T-helper 9 cell (primary cell): ENCODE results near the gene DPYD.

Experiments
- DNase-seq: peaks from one replicate; pipeline ENCODE4 v3.0.0-alpha.2; 2020

The DPYD gene

DNA sequence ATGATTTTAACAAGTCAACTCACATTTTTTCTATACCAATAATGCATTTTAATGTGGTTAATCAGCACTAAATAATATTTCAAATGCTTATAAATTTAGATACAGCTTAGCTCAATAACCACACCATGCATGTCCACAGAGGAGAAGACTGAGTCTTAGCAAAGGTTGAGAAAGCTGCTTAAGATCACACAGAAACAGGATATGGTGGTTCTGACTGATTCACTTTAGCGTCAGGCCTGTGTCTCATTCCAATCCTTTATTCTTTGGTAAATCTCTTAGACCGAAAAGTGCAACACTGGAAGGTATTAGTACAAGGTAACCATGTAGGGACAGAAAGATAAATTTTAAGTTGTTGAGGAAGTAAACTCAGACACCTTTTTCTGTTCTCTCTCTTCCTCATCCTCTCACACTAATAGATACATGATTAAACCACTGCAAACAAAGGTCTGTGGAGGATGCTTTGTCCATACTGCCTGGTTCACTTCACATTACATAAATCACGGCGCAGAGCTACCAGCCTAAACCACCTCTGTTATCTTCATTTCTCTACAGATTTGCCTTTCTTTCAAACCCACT lies 139.0 kb downstream of the DPYD start:
- no peak for DNase-seq

DNA sequence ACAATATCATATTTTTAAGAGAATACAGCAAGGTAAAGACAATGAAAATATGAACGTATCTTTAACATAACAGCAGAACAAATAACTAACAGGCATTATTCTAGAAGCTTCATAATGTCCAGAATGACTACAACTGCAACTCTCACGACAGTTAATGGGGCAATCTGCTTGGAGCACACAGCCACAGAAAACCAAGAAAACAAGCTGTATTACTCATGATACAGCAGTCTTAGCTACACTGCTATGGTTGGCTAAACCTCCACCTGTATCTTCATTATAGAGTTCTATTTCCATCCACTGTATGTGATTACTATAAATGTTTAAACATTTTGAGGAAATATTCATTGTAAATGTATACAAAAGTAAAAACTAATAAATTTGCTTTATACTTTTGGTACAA lies 139.9 kb downstream of the DPYD start:
- no peak for DNase-seq

DNA sequence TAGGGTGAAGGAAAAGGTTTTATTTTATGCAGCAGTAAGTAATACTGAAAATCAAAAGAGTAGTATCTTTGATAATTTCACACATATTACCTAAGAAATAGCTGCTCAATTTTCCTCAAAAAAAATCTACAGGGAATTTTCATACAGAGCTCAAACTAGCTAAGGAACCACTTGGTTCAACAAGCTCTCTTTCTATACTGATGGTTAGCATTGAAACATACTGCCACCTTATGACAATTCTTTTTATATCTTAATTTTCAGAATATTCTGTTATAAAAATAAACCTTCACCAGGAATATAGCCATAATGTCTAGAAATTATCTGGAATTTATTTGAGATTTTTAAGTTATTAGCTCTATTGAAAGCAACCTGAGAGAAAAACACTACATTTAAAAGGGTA lies 142.1 kb downstream of the DPYD start:
- DNase-seq: no peak

DNA sequence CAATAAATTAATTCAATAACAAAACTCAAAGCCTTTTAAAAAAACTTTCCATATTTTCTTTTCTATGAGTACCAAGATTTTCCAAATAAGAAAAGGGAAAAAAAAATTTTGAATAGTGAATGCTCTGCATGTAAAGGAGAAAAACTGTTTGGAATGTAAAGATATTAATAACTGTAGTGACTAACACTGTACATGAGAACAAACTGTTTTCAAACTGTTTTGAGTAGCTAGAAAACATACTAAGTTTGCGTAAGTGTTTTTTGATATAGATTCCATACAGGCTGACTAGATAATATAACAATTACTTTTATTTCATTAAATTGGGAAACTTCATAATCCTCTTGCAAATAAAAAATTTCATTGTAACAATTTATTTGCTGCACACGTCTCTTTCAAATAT lies 150.5 kb downstream of the DPYD start:
- DNase-seq: no peak

DNA sequence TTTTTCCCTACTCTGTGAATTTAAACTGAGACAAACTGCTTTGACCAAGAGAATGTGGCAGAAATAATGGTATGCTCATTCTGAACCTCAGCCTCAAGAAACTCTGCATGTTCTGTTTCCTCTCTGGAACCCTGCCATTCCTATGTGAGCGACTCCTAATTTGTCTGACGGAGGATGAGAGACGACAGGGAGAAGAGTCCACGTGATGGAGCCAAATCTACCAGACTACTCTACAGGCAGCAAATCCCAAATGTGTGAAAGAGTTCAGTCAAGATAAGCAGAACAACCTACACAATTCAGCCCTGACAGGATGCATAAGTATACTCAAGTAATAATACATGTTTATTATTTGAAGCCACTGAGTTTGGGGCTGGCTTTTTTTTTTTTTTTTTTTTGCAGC lies 153.5 kb downstream of the DPYD start:
- DNase-seq: no peak

DNA sequence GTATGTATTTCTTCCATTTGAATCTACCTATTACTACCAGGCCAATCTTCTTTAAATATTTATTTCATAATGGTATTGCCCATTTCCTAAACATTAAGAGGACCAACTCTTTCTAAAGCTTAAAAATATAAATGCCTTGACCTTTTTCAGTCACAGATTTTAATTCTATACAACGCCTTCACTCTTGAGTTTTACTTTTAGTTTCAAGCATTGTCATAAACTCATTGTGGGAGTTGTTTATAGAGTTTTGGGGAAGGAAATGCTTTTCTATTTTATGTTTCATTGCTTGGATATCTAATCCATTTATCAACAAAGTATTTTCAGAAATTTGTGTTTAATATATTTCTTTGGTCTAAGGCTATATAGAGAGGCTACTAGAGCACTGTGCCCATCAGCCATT lies 155.8 kb downstream of the DPYD start:
- DNase-seq: no peak

DNA sequence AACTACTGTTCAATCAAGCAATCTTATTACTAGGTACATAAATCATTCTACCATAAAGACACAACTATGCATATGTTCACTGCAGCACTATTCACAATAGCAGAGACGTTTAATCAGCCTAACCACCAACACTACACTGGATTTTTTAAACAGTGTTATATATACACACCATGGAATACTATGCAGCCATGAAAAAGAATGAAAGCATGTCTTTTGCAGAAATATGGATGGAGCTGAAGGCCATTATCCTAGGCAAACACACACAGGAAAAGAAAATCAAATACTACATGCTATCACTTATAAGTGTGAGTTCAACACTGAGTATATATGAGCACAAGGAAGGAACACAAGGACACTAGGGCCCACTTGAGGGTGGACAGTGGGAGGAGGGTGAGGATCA lies 159.2 kb downstream of the DPYD start:
- no peak for DNase-seq

DNA sequence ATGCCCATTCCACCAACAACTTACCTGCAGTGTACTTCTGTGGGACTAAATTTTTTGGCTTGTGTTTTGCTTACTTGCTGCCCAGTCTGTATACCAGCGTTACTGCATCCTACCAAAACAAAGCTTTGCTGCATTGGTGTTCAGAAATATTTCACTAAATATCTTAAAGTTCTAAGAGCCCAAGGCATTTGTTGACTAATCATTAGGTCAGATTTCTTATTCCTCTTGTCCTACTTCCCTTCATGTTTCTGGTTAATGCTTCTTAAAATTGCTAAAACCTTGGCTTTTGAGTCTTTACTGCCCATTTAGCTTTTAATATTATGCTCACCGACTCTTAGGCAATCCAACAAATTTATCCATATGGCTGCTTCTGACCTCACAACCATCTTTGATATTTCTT lies 161.8 kb downstream of the DPYD start:
- DNase-seq: no peak

DNA sequence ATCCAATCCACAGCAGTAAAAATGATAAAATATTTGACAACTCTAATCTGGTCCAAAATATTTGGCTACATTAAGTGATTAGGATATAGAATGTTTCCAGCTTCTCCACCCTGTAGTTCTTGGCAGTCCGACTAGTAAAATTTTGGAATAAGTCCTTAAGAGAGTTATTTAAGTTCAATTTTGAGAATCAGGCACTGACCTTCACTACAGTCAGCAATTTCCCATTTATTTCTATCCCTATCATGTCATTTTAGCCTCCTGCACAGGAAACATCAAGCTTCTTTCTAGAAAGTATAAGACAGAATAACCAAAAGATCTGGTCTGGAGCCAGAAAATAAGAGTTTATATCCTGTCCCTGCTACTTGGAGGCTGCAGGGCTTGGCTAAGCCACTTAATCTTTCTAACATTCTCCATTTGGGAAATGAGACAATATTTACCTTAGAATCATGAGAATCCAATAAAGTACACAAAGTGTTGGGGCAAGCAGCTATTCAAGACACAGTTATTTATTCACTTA lies 162.2 kb downstream of the DPYD start:
- DNase-seq: no peak

DNA sequence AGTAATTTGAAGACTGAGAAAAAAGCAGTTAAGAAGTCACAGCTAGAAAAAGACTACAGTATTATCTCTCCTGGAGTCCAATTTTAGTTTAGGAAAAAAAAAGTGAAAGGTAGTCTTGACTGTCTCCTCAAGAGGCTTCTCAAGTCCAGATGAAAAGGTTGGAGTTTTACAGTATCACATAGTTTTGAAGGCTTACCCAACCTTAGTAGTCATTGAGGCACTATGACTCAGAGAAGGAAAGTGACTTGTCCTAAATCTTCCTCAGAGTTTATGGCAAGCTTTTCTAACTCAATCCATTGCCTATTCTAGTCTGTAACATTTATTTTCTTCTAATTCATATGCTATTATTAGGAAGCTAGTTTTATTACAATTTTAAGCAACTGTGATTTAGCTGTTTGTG lies 174.9 kb downstream of the DPYD start:
- DNase-seq: no peak

DNA sequence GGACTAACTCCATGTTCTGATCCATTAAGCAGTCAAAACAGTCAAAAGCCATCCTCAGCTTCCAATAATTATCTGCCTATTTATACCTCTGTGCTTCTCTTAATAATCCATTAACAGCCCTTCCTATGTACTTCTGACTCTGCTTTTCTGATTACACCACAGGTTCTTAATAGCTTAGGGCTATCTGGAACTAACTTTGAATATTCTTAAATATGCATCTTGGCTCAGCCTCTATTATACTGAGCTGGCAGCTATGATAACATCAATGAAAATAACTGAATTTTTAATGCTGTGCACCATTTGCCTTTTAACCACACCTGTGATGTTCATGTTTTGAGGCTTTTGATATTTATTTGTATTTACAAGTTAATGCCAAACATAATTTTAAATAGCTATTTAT lies 175.9 kb downstream of the DPYD start:
- no peak for DNase-seq

DNA sequence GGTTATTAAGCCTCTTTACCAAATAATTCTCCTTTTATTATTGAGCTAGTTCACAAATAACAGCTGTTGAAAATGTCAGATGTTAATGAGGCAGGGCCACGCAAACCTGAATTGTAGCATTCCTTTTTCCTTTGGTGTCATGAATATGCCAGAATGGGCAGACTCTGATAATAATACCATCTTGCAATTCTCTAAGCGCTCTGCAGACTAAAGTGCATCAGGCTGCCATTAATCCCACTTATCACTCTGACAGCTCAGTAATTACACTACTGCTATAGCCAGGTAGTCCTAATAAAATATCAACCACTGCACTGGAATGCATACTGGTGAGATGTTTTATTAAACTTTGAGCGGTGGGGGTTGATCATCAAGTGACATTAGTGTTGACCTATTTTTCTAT lies 177.7 kb downstream of the DPYD start:
- no peak for DNase-seq

DNA sequence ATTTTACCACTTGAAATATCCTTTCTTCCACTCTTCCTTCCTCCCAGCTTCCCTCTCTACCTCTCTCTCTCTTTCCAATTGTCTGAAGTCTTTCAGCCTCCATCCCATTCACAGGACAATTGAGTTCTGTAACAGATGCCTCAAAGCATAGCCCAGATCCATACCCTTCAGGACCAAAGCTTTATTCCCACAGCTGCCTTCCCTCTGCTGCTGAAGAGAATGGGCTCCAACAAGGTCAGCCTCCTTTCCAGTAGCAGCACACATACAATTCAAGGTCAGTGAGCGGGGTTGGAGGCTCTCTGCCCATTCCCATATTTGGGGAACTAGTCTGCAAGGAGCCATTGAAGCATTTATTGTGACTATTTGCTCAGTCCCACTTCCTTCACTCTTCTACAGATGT lies 179.9 kb downstream of the DPYD start:
- no peak for DNase-seq

DNA sequence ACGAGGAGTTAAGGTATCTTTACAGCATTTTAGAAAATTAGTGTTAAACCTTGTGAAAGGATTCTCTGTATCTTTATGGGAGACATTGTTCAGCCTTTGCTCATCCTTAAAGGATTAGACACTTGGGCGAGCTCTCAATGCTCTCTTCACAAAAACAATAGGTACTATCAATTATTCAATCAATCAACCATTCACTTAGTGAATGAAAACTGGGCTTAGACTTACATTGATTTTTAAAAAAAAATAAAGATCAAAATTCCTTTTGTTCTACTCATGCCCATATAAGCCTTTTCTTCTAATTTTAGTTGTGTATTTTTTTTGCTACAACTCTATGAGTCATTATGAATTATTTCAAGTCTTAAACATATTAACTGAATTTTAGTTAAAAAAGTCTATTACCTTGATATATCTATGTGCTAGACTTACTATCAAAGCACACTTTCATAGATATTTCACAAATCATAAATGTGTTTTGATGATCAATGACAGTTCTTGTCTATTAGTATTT lies 181.2 kb downstream of the DPYD start:
- no peak for DNase-seq

DNA sequence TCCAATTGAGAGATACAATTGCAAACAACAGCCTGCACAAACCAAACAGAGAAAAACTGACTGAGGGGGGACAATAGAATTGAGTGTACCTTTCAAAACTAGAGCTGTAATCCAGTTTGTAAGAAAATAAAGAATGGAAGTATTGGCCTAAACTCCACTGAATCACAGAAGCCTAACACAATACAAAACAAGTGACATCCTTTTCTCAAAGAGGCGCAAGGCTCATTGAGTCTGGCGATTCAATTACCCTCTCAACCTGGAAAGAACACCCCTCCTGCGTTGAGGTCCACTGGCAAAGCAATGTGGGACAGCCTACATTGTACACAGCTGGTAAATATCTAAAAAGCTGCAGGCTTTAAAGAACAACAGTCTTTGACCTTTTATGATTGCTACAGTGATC lies 182.6 kb downstream of the DPYD start:
- no peak for DNase-seq

DNA sequence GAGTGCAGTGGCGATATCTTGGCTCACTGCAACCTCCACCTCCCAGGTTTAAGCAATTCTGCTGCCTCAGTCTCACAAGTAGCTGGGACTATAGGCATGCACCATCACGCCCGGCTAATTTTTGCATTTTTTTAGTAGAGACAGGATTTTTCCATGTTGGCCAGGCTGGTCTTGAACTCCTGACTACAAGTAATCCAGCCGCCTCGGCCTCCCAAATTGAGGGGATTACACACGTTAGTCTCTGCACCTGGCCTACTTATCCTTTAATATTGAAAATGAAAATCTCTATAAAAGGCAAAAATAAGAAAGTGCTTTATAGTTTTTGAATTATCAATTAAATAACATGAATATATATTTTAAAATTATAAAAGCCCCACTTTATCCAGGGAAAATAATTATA lies 190.6 kb downstream of the DPYD start:
- DNase-seq: no peak

DNA sequence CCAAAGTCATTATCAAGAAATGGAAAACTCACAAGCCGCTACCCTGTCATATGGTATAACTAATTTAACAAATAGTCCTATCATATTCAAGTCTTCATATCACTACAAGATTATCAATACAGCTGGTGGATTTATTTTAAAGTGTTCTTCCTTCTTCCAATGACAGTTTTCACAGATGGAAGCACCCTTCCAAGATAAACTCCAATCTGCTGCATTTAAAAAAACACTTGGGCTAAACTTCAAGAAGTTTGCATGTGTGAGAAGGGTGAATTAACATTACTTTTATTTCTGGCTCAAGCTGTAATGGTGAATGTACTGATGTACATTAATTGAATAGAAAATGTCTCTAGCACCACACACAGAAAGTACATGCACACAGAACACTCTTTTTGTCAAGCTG lies 192.4 kb downstream of the DPYD start:
- no peak for DNase-seq

DNA sequence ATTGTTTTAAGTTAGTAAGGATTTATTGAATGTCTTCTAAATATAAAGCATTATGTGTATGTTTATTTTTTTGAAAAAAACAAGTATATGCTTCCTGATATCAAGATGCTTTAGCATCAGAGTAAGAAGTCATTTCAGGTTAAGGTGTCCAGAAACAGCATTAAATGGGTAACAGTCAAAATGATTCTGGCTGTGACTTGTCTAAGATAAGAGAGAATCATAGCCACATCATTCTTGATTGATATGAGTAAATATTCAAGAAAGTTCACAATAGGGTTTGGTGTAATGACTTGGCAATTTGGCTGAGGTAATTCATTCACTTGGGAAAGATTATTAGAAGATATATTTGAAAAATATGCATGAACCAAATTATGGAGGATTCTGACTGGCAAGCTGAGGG lies 193.8 kb downstream of the DPYD start:
- no peak for DNase-seq

DNA sequence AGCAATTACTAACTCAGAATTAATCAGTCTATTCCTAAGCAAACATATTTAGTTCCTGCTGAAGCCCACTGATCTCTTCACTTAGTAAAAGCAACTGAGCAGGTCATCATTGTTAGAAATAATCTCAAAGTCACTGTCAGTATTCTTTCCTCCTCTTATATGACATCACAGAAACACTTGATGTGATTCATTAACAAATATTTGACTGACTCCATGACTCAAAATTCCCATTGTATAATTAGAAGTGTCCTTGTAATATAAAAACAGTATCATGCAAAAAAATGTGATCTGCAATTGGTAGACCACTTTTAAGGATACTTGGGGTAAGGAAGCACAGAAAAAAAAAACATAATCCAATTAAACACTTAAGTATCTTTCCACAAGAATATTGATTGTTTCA lies 194.4 kb downstream of the DPYD start:
- DNase-seq: no peak

DNA sequence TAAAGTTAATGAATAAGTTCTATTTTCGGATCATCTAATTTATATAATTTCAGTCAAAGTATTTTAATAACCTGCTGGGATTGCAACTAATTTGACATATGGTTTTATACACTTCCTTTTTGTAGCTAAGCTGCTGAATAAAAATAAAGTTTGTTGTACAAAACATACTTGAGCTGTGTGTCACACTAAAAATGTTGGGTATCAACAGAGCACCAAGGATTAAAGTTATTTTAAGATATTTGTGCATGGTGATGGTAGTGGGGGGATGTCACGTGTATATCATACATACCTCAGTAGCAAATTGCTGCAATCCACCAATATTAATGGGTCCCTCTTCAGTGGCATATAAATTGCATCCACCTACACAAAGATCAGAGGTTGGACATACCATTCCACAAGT lies 199.6 kb downstream of the DPYD start:
- DNase-seq: no peak

DNA sequence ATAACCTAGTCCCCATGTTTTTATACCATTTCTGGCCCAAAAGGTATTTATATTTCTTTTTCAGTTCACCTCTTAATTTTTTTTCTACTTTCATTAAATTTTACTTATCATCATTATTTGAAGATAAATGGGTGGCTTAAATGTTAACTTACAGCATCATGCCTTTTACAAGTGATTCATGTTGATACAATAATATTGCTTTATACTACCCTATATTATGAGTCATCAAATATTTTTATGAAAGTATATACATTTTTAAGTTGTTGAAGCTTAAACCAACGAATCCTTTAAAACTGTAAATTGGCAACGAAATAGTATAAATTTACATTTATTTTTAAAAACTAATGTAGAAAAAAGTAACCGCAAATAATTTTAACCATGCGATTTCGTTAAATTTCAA lies 207.9 kb downstream of the DPYD start:
- DNase-seq: no peak

DNA sequence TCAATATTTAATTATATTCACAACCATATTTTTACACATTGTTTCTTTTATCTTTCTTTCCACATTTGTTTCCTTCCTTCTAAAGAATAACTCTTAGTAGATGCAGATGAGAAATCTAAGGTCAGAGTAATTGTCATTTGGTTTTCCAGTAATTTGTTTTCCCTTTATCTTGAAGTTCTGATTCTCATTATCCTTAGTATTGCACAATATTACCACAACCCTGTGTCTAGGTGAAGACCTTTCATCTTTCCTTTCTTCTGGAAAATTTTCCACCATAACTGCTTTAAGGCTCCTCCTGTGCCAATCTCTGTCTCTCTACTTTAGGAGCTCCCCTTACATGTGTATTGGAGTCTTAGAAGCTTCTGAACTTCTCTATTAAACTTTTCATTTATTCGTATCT lies 209.0 kb downstream of the DPYD start:
- no peak for DNase-seq

DNA sequence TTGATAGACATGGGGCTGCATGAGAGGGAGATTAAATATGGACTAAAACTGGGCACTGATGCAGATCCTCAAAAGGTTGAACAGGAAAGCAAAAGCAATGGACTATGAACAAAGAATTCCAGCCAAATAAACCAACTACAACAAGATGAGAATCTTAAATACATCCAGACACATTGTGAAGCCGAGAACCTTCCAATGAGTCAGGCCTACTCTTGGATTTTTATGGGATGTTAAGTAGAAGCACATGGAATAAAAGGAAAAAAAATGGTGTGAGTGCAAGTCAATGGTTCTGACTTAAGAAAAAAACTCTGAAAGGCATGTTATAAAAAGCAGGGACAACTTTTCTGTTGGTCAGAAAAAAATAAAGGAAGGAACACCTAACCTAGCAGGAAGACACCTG lies 227.2 kb downstream of the DPYD start:
- DNase-seq: no peak

DNA sequence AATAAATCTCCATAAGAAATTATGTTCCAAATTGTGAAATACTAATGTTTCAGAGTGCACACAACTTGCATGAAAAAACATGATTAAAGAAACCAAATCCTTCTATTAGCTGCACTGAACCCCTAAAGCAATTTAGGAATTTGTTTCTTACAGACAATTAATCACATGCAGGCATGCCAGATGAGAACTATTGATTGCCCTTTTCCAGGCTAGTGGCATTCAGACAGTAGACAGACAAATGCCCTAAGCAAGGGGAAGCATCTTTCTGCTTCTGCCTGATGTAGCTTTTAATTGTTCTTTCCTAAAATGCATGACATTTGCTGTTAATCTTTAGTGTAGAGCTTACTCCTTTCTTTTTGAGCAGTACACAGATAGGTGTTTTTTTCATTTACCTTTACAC lies 229.5 kb downstream of the DPYD start:
- DNase-seq: no peak

DNA sequence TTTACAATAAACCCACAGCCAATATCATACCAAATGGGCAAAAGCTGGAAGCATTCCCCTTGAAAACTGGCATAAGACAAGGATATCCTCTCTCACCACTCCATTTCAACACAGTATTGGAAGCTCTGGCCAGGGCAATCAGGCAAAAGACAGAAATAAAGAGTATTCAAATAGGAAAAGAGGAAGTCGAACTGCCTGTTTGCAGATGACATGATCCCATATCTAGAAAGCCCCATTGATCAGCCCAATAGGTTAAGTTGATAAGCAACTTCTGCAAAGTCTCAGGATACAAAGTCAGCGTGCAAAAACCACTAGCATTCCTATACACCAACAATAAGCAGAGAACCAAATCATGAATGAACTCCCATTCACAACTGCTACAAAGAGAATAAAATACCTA lies 235.5 kb downstream of the DPYD start:
- no peak for DNase-seq

DNA sequence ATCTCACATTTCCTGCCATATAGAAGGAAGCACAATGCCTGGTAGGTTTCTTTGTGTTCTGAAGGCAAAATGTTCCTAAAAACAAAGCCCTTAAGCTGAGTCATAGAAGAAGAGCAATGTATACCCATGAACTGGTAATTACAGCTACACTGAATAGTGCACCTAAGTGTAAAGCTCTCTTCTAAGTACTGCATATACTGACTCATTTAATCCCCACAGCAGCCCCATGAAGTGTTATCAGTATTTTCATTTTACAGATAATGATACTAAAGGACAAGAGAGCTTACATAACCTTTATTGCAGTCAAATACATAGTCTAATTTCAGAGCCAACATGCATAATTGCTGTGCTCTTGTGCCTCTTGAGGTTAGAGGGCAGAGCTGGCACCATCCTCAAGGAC lies 239.9 kb downstream of the DPYD start:
- DNase-seq: no peak
